ENCODE data around the gene PPP6R2.

Gene PPP6R2

DNA sequence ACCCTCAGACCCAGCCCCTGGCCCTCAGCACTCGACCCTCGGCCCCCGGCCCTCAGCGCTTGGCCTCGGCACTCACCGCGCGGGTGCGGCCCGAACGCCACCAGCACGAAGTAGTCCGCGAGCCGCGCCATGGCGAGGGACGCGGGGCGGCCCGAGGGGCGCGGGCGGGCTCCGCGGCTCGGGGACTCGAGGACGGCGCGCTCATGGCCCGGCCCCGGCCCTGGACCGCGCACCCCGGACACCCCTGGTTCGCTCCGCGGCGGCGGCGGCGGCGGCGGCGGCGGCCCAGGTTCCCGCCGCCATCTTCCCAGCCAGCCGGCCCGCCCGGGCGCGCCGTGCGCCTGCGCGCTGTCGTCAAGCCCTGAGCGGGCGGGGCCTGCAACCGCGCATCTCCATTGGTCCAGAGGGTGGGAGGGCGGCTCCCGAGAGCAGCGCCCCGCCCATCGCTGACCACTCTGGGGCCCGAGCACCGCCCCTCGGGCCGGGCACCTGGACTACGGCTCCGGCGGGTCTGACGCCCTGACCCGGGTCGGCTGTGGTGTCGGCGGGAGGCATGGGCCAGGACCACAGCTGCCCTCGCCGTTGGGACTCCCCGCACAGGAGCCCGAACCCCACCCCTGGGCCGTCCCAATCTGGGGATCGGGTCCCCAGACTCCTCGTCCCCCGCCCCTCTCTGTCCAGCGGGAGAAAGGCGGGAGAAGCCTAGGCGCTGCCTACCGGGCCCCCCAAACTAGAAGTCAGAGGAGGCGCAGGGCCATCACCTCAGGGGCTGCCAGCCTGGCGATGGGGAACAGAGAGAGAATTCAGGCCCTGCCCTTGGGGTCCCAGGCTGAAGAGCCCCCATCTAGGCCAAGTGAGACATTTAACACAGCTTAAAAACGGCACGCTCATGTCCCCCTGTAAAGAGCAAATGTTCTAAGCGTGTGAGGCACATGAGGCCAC, 131.9 kb downstream of the PPP6R2 start, which contains the start of gene SBF1:
TSS of gene SBF1 (minus strand) at position 326 of the 942 bp plus-strand sequence. CDS start at position 131, 195 bp downstream.
- TF ChIP-seq YY1 (IDR thresholded peaks at IDR 0.05; ENCODE audit: low read depth) (peak; percentile 82), TAF1 (IDR thresholded peaks at IDR 0.05; ENCODE audit: low read depth) (peak; percentile 54; the same call in 1 of the 2 replicates), EGR1 (IDR thresholded peaks at IDR 0.05) (no peak), ZBTB7A (IDR thresholded peaks at IDR 0.05; ENCODE audit: low read depth) (peak; percentile 59; the same call in 1 of the 2 replicates)

- TF ChIP-seq CEBPB (IDR thresholded peaks at IDR 0.05) (no peak), YY1 (IDR thresholded peaks at IDR 0.05; ENCODE audit: low read depth) (no peak), FOXM1 (IDR thresholded peaks at IDR 0.05; ENCODE audit: borderline replicate concordance, low read depth) (no peak), RAD21 (IDR thresholded peaks at IDR 0.05; ENCODE audit: low read depth) (no peak), TAF1 (IDR thresholded peaks at IDR 0.05; ENCODE audit: low read depth) (no peak), TCF12 (IDR thresholded peaks at IDR 0.05; ENCODE audit: low read depth) (no peak), EP300 (IDR thresholded peaks at IDR 0.05; ENCODE audit: borderline replicate concordance) (no peak), EGR1 (IDR thresholded peaks at IDR 0.05) (no peak), USF1 (IDR thresholded peaks at IDR 0.05) (no peak), TEAD4 (IDR thresholded peaks at IDR 0.05) (no peak), NFIC (IDR thresholded peaks at IDR 0.05) (no peak), ZBTB7A (IDR thresholded peaks at IDR 0.05; ENCODE audit: low read depth) (no peak)
Observed at GRCh38 chr22:50475652-50476002, 132.5 kb downstream of the PPP6R2 start.

DNA sequence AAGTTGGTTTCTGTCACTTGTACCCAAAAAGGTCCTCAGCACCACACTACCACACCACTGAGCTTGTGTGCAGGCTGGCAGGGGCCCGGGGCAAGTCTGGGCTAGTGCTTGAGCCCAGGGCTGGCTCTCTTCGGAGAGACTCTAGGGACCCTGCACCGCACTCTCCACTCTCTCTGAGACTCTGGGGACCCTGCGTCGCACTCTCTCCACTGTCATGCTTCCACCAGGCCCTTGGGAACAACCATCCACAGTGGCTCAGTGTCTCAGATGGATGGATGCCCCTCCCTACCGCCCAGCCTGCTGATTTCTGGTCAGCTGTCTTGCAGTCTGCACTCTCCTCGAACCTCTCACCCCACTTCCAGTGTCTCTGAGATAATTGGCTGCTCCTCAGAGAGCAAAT, 133.7 kb downstream of the PPP6R2 start:
- no peak for TF ChIP-seq REST (IDR thresholded peaks at IDR 0.05; ENCODE audit: low read depth)
- TF ChIP-seq USF1 (IDR thresholded peaks at IDR 0.05) = no peak
- TF ChIP-seq, protein P1, sequence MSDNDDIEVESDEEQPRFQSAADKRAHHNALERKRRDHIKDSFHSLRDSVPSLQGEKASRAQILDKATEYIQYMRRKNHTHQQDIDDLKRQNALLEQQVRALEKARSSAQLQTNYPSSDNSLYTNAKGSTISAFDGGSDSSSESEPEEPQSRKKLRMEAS (IDR thresholded peaks at IDR 0.05) = no peak
- TF ChIP-seq CREB1 (IDR thresholded peaks at IDR 0.05; ENCODE audit: low read depth) = no peak
- TF ChIP-seq NFIC (IDR thresholded peaks at IDR 0.05) = no peak
- TF ChIP-seq CEBPB (IDR thresholded peaks at IDR 0.05) = no peak
- no peak for TF ChIP-seq TAF1 (IDR thresholded peaks at IDR 0.05; ENCODE audit: low read depth)
- TF ChIP-seq YY1 (IDR thresholded peaks at IDR 0.05; ENCODE audit: low read depth) = no peak
- TF ChIP-seq EGR1 (IDR thresholded peaks at IDR 0.05) = no peak
- TF ChIP-seq RAD21 (IDR thresholded peaks at IDR 0.05; ENCODE audit: low read depth) = no peak
- TF ChIP-seq ZBTB7A (IDR thresholded peaks at IDR 0.05; ENCODE audit: low read depth) = no peak

DNA sequence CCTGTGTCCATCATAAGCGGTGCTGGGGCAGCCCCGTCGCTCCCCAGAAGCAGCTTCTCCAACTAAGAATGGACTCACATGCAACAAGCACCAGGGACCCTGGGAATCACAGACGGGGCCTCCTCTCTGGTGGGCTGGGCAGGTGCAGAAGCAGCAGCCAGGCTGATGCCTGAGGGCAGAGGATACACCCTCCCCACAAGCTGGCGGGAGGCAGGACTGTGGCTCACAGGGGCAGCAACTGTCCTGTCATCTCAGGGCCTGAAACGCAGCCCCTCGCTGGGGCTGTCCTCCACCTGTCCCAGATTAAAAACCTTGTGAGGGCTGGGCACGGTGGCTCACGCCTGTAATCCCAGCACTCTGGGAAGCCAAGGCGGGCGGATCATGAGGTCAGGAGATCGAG, 134.8 kb downstream of the PPP6R2 start:
- no peak for TF ChIP-seq NFIC (IDR thresholded peaks at IDR 0.05)
- no peak for TF ChIP-seq USF1 (IDR thresholded peaks at IDR 0.05)
- TF ChIP-seq RAD21 (IDR thresholded peaks at IDR 0.05; ENCODE audit: low read depth) = no peak
- no peak for TF ChIP-seq TAF1 (IDR thresholded peaks at IDR 0.05; ENCODE audit: low read depth)
- TF ChIP-seq CEBPB (IDR thresholded peaks at IDR 0.05) = no peak
- TF ChIP-seq REST (IDR thresholded peaks at IDR 0.05; ENCODE audit: low read depth) = no peak
- TF ChIP-seq, protein P1 (IDR thresholded peaks at IDR 0.05) = no peak
- no peak for TF ChIP-seq TEAD4 (IDR thresholded peaks at IDR 0.05)
- TF ChIP-seq EP300 (IDR thresholded peaks at IDR 0.05; ENCODE audit: borderline replicate concordance) = no peak
- no peak for TF ChIP-seq TCF12 (IDR thresholded peaks at IDR 0.05; ENCODE audit: low read depth)
- TF ChIP-seq EGR1 (IDR thresholded peaks at IDR 0.05) = no peak
- TF ChIP-seq FOXM1 (IDR thresholded peaks at IDR 0.05; ENCODE audit: borderline replicate concordance, low read depth) = no peak
- no peak for TF ChIP-seq CREB1 (IDR thresholded peaks at IDR 0.05; ENCODE audit: low read depth)
- TF ChIP-seq YY1 (IDR thresholded peaks at IDR 0.05; ENCODE audit: low read depth) = no peak
- TF ChIP-seq ZBTB7A (IDR thresholded peaks at IDR 0.05; ENCODE audit: low read depth) = no peak

DNA sequence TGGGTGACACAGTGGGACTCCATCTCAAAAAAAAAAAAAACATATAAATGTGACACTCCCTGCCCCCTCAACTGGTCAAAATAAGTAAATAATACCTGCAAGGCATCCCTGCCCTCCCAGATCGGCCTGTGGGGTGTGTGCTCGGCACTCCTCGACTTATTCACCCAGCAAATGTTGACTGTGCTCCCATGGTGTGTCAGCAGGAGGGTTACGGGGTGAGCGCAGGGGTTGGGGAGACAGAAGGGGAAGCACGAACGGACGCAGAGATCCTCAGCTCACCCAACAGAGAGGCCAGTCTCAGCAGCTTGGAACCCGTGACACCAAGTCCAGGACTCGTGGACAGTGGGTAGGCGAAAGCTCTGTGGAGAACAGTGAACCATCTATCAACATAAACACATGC, 136.6 kb downstream of the PPP6R2 start:
- no peak for TF ChIP-seq NFIC (IDR thresholded peaks at IDR 0.05)
